ENCODE results near the gene UNC13D. TPM values are rescaled to one million over a fixed set of nuclear protein-coding genes. Genes with fewer than 3 reads are reported as not detected.
"Not testable (repeated sequence)": the region's sequence is repeated elsewhere in the genome, so short reads cannot be mapped to it uniquely, and the experiment has no call there.

UNC13D gene
- polyA plus RNA-seq, 1 donor: 3.7 TPM

- no peak for DNase-seq (ENCODE audit: low read depth)
Measured at GRCh38 chr17:75820094-75821080, 23.8 kb downstream of the UNC13D start.

- DNase-seq (ENCODE audit: low read depth): no peak
Measured at GRCh38 chr17:75819678-75820077, 24.5 kb downstream of the UNC13D start.

GRCh38 chr17:75819116-75819515 is 25.1 kb downstream of the UNC13D start:
- no peak for DNase-seq (ENCODE audit: low read depth)

- no peak for DNase-seq (ENCODE audit: low read depth)
Measured at GRCh38 chr17:75818326-75818885, 25.8 kb downstream of the UNC13D start.

GRCh38 chr17:75817571-75817970 is 26.6 kb downstream of the UNC13D start:
- DNase-seq (ENCODE audit: low read depth): no peak

DNA sequence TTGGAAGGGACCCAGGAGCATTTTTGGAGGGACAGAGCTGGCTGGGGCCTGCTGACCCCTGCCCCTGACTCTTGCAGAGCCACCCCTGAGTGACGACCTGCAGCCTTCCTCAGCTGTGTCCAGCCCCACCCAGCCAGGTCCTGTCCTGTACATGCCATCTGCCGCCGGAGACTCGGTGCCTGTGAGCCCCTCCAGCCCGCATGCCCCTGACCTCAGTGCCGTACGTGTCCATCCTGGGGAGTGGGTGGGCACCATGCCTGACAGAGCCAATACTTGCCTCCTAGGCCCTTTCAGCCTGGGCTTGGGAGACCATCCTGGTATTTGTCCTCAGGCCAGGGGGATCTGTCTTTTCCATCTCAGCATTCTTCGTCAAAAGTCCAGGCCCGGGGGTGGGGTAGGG is 27.5 kb downstream of the UNC13D start:
- DNase-seq (ENCODE audit: low read depth): no peak

- DNase-seq (ENCODE audit: low read depth): no peak
Measured at GRCh38 chr17:75815399-75815798, 28.8 kb downstream of the UNC13D start.

DNA sequence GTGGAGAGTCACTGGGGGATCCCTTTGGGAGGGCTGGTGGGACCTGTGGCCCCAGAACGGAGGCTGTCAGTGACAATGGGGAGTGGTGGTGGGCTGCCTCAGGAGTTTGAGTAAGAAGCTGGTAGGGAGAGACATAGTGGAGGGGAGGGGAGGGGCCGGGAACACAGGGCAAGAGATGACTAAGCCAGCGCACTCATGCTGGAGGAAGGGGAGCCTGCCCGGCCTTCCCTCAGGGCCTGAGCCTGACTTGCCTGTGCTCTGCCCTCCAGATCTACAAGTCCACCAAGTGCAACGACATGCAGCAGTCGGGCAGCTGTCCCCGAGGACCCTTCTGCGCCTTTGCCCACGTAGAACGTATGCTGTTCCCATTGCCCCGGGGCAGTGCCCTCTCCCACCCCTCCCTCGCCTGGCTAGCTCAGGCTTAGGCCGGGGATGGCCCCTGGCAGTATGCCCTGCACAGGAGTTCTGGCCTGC is 29.3 kb downstream of the UNC13D start:
- no peak for DNase-seq (ENCODE audit: low read depth)

DNA sequence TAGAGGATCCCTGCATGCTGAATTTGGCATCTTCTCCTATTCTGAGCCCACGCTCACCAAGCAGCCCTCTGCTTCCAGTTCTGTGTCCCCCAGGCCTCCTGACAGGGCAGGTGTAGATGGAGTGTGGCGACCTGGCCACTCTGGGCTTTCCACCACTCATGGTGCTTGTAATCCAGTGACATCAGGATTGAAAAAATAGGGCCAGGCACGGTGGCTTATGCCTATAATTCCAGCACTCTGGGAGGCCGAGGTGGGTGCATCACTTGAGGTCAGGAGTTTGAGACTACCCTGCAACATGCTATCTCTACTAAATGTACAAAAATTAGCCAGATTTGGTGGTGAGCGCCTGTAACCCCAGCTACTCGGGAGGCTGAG is 30.2 kb downstream of the UNC13D start:
- DNase-seq (ENCODE audit: low read depth): no peak

GRCh38 chr17:75813081-75814020 is 30.9 kb downstream of the UNC13D start:
- no peak for DNase-seq (ENCODE audit: low read depth)

GRCh38 chr17:75812096-75813013 is 31.8 kb downstream of the UNC13D start:
- no peak for DNase-seq (ENCODE audit: low read depth)

- DNase-seq (ENCODE audit: low read depth): no peak
Measured at GRCh38 chr17:75811174-75811573, 33.0 kb downstream of the UNC13D start.

GRCh38 chr17:75810756-75811155 is 33.4 kb downstream of the UNC13D start:
- not testable (repeated sequence) for DNase-seq (ENCODE audit: low read depth)

DNA sequence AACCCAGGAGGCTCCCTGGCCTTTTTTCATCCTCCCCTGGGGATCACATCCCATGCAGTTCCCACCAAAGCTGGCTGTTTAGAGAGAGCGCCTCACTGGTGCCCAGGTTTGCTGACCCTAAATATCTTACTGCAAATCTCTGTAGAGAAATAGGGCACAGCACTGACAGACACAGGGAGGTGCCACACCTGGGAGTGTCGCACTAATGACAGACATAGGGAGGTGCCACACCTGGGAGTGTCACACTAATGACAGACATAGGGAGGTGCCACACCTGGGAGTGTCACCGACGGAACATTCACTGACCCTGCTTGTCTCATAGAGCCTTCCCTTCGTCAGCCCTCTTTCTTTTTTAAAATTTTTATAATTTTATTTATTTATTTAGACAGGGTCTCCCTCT is 34.0 kb downstream of the UNC13D start:
- no peak for DNase-seq (ENCODE audit: low read depth)

- no peak for DNase-seq (ENCODE audit: low read depth)
Measured at GRCh38 chr17:75809631-75810111, 34.5 kb downstream of the UNC13D start.

- no peak for DNase-seq (ENCODE audit: low read depth)
Measured at GRCh38 chr17:75808905-75809621, 35.1 kb downstream of the UNC13D start.

- no peak for DNase-seq (ENCODE audit: low read depth)
Measured at GRCh38 chr17:75808549-75808904, 35.7 kb downstream of the UNC13D start.

- DNase-seq (ENCODE audit: low read depth): no peak
Measured at GRCh38 chr17:75807861-75808260, 36.3 kb downstream of the UNC13D start.

GRCh38 chr17:75806822-75807500 is 37.2 kb downstream of the UNC13D start:
- no peak for DNase-seq (ENCODE audit: low read depth)
